Measurements from ENCODE around the gene DOK3.
A peak's percentile ranks its signal among the peaks of the same experiment; 100 is the strongest.

DOK3 gene

GRCh38 chr5:177512736-177513380, 3.2 kb upstream of the DOK3 start:
- no peak for DNase-seq (ENCODE audit: low read depth in 2 of 2)

DNA sequence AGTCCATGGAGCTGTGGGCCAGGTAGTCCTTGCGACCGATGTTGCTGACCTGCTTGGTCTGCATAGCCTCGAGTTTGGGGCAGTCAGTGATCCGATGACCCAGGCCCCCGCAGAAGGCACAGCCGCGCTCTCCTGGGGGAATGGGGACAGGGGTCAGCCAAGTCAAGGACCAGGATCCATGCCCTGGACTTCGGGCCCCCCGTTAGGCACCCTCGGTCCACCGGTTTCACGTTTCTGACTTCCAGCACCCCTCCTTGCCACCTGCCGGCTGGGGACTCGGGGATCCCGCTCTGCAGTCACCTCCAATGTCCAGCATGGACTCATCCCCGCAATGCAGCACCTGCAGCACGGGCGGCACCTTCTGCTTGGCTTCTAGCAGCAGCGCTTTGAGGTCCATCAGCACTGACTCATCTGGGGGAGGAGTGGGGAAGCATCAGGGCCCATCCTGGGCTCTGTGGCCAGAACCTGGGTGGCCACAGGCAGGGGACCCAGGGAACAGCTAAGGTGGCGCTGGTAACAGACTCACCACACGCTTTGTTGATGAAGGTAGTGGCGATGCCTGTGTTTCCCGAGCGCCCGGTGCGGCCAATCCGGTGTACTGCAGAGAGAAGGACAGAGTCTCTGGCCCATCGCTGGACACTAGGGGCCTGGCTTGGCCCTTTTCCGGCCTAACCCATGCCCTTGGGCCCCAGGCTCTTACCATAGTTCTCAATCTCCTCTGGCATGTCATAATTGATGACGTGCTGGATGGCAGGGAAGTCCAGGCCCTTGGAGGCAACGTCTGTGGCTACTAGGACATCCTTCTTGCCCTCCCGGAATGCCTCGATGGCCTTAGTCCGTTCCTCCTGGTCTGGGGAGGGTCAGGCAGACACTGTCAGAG, 2.4 kb upstream of the DOK3 start:
- DNase-seq (ENCODE audit: low read depth in 2 of 2) = no peak

DNA sequence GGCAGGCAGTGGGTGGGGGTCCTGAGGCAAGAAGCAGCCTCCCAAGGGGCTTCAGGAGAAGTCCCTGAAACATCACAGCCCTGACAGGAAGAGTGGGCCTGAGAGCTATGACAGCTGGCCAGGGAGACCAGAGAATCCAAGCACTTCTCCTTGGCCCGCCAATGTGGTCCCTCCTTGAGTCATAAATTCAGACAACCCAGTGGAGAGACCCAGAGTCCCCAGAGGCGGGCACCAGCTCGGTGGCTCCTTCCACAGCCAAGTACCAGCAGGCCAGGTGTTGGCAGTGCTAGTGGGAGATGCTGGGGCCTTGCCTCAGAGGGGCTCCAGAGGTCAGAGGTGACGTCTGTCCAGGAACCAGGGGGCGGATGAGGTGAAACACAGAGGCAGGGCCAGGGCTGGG, 1.6 kb upstream of the DOK3 start:
- no peak for DNase-seq (ENCODE audit: low read depth in 2 of 2)

DNA sequence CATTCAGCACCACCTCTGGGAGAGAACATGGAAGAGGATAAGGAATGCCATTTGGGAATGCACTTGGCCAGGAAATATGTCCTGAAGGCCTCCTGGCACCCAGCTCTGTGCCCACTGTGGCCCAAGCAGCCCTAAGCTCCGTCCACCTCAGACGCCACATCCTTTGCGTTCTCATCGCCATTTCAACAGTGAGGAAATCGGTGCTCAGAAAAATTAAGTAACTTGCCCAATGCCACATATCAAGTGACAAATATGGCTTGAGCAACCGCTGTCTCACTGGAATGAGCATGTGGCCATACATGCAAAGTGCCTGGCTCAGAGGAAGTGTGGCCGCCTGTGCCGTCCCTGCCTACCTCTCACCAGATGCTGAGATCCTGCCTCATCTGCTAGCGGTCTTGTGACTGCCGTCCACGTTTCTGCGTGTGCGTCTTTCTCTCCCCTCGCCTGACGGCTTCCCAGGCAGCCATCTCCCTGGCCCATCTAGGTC, 984 bp upstream of the DOK3 start:
- DNase-seq (ENCODE audit: low read depth in 2 of 2) = no peak

DNA sequence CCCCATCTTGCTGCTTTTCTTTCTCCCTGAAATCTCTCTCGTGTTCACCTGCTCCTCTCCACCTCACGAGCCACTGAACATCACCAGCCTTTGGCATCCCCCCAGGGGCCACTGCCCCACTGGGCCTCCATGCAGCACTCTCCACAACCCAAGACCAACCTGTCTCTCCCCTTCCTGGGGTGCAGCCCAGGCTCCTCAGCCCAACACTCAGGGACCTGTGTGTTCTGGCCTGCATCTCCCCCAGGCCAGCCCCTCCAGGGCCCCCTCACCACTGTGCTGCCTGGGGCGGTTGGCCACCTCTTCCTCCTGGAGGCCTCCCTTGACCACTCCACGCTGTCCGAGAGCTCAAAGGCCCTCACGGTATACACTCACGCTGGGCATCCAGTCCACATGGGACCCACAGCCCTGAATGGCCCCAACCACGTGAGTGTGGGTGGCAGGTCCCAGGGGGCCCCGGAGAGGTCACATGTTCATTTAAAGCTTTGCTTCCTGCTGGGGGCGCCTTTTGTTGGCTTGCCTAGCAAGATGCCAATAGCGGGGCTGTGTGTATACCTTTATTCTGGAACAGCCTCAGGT, 453 bp upstream of the DOK3 start:
- DNase-seq (ENCODE audit: low read depth in 2 of 2) = no peak

DNA sequence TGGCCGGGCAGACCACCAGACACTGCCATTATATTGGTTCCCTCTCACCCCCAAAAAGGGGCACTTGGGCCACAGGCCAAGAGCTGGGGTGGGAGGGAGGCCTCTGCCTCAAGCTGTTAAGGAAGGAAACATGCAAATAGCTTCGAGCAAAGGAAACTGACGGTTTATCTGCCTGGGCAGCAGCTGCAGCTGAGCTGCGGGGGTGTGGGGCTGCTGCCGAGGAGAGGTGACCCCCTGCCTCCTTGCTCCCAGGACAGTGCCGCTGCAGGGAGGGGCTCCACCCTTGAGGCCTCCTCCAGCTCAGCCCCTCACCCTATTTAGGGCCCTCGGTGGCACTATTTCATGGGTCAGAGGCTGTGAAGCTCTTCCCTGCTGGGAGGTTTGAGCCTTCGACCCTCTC, 789 bp downstream of the DOK3 start:
- DNase-seq (ENCODE audit: low read depth in 2 of 2) = no peak

GRCh38 chr5:177508221-177508611, 1.4 kb downstream of the DOK3 start:
- no peak for DNase-seq (ENCODE audit: low read depth in 2 of 2)

DNA sequence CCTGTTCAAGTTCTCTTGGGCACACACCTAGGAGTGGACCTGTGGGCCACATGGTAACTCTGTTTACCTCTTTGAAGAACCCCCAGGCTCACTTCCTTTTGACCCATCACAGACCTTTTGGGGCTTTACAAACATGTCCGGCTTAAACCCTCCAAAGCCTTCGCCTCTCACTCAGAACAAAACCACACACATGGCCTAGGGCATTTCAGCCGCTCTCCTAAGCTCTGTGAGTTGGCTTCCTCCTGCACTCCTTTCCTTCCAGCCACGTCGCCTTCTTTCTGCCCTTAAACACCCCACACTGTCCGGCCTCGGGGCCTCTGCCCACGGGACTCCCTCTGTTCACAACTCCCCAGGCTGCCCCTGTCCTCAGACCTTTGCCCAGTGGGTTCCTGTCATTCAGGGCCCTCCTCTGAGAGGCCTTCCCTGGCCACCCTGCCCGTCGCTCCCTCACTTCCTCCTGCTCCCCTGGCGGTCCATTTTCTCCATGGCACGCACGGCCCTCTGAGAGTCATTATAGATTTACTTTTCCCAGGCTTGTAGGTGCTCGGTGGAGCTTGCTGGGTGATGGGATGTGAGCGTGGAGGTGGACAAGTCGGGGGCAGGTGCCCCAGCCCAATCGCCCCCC, 1.9 kb downstream of the DOK3 start:
- DNase-seq (ENCODE audit: low read depth in 2 of 2) = no peak

GRCh38 chr5:177507165-177507564, 2.5 kb downstream of the DOK3 start:
- DNase-seq (ENCODE audit: low read depth in 2 of 2) = no peak

DNA sequence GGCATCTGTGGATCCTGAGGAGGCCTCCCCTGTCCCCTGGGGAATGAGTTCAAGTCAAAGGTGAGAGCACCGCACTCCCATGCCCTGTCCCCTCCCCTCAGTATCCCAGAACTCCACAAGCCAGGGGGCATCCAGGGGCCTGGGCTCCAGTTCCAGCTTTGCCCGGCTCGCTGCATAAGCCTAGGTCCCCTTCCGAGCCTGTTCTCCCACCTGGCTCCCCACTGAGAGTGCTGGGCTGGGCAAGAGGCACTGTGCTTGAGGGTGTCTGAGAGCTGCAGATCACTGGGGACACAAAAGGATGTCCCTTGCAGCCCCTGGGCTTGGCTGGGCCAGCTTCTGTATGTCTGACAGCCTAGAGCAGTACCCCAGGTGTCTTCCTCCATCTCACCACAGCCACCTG, 4.6 kb downstream of the DOK3 start:
- no peak for DNase-seq (ENCODE audit: low read depth in 2 of 2)

- DNase-seq (ENCODE audit: low read depth in 2 of 2) = no peak
These were observed 5.3 kb downstream of the DOK3 start for GRCh38 chr5:177504086-177505056.

DNA sequence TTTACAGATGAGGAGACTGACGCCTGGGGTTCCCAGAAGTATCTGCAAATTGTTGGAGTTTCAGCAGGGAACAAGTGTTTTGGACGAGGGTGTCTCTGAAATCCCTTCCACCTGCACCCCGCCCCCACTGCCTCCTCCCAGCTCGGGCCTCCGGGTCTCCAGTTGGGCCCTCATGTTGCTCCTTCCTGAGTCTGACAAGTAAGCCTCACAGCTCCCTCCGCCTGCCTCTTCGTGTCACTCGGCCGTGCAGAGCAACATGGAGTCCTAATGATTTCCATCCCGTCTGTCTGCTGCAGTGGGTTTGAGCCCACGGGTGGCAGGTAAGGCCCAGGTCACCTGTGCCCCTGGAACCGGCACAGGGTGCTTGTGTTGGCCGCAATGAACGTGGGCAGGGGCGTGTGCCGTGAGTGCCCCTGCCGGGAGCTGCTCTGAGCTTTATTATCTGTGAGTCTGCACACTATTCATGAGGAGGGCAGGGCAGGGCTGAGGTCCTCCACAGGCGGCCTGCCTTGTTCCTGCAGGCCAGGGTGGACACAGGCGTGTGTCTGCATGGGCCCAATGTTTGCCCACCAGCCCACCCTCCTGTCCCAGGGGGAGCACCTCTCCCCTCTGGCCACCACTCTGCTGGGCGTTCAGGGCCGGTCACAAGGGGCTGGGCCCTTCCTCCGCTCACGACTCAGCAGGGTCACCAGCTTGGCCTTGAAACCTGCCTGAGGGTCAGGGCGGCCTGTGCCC, 6.1 kb downstream of the DOK3 start:
- DNase-seq (ENCODE audit: low read depth in 2 of 2) = no peak

DNA sequence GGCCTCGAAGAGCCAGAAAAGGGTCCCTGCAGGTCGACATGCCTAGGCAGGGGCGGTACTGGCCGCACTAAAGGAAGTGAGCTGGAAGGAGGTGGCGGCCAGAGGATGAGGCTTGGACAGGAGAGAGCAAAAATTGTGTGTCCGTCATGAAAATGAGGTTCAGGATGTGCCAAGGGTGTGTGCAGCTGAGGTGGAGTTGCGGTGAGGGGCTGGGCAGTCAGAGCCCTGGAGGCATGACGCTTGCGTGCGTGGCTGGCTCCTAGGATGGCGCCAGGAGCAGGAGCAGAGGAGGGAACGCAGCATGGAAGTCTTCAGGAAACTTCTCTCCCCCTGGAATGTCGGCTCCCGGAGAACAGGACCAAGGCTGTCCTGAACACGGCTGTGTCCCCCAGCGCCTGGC, 6.7 kb downstream of the DOK3 start:
- no peak for DNase-seq (ENCODE audit: low read depth in 2 of 2)

DNA sequence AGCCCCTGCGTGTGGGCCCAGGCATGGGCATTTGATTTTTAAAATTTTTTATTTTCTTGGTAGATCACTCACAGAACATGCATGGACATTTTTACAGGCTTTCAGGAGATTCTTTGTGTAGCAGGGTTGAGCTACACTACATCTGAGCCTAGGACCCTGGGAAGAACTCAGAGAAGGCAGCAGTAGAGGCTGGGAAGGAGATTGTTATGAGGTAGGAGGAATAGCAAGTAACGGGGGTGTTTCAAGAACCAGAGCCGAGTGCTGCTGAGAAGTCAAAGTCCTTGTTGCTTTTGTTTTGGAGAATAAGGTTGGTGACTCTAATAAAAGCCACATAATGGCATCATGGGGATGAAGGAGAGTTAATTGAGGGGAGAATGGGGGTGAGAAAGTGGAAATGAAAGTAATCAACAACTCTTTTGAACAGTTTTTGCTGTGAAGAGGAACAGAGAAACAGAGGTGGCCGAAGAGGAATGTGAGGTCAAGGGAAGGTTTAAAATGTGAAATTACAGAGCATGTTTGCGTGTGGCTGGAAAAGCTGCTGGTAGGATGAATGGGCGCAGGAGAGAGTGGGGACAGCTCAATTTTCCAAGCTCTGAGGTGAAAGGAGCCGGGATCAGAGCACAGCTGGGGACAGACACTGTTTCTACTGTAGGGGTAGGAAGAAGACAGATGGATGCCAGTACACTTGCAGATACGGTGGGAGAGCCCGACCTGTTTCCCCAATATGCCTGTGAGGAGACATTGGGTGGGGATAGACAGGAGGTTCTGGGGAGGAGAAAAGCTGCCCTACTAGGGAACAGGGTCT, 7.5 kb downstream of the DOK3 start:
- no peak for DNase-seq (ENCODE audit: low read depth in 2 of 2)

DNA sequence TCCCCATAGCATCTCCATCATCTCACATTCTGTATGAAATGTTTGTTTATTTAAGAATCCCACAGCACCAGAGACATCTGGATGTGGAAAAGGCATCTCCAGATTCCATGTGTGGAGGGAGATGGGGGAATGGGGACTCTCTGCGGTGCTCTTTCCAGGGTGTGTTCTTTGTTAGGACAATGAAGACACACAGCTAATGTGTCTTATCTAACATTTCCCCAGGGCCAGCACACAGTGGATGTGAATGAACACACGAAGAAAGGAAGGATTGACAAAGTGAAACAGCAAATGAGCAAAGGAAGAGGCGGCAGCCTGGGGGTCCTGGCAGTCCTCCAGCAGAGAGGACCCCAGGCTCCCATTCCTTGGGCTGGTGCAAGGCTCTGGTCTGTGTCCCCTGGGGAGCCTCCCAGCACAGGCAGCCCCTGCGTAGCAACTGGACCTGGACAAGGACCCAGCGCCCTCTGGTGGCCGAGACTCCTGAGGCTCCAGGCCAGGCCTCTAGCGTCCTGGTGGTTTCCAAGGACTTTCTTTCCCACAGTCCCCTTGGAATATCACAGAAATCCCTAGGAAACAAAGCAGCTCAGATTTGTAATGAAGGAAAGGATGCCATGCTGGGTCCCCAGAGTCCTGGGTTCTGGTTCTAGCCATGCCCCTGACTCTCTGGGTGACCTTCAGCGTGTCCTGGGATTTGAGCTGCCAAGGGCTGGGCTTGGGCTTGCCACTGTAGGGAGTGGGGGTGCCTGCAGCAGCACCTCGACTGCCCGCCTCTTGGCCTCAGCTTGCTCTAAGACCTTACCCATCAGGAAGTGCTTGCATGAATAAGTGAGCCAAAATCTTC, 8.7 kb downstream of the DOK3 start:
- peak; percentile 77 to 87 for DNase-seq (ENCODE audit: low read depth in 2 of 2)

GRCh38 chr5:177499842-177500241, 9.8 kb downstream of the DOK3 start:
- DNase-seq (ENCODE audit: low read depth in 2 of 2) = no peak

GRCh38 chr5:177498013-177498787, 11.4 kb downstream of the DOK3 start:
- peak in 1 of 2 donors; percentile 33 for DNase-seq (ENCODE audit: low read depth in 2 of 2)
